ENCODE results near the gene EPS15.

DNA sequence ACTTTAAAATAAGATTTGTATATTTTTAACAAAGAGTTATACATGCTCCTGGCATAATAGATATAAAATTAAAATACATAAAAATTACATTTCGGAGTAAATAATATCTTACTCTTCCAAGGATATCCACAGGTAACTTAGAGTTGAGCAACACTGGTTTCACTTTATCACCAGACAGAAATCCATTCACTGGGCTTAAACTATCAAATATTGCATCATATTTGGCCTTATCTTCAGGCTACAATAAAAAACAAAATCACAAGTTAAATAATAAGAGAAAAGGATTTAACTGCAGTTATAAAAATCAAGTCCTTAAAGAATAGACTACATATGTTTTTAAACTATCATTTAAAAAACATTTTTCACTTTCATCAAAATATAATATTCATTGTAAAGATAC lies 55.5 kb downstream of the EPS15 start:
- TF ChIP-seq POLR2AphosphoS5 (IDR thresholded peaks at IDR 0.05; ENCODE audit: low read depth, low read length) (no peak), POLR2A (IDR thresholded peaks at IDR 0.05; ENCODE audit: low read depth, low read length) (no peak), TAF1 (IDR thresholded peaks at IDR 0.05; ENCODE audit: low read depth, low read length) (no peak), PAX5 (IDR thresholded peaks at IDR 0.05; ENCODE audit: insufficient read depth, low read length, severe bottlenecking) (no peak), SPI1 (IDR thresholded peaks at IDR 0.05; ENCODE audit: low read depth, low read length) (no peak)

Measured in GM12891 (cell line).